Stimulated activated effector memory CD8-positive, alpha-beta T cell treated with anti-CD3 and anti-CD28 coated beads, Interleukin-12 subunit alpha, Interleukin-12 subunit beta, amount 100 ng/mL, for 72 hours (primary cell): Measurements from ENCODE around the gene MBD2.

Experiments used
- ATAC-seq: fragments of 150-1000 bp; cut with Tn5 transposase; 2 replicates; pipeline ENCODE4 v1.10.0; 2021
- DNase-seq, 2 donors: peaks; one replicate each; pipeline ENCODE4 v3.0.0; 2021 to 2022; ENCODE audit warnings: low spot score in 2 of 2
- H3K27ac Mint-ChIP-seq: one replicate; pipeline ENCODE4 v1.8.0; 2022; ENCODE audit warnings: mild to moderate bottlenecking, mixed read lengths
- H3K36me3 Mint-ChIP-seq: one replicate; pipeline ENCODE4 v1.8.0; 2022; ENCODE audit warnings: mild to moderate bottlenecking, mixed read lengths
- H3K4me1 Mint-ChIP-seq: one replicate; pipeline ENCODE4 v1.8.0; 2022; ENCODE audit warnings: mixed read lengths
- H3K4me3 Mint-ChIP-seq: one replicate; pipeline ENCODE4 v1.8.0; 2022; ENCODE audit warnings: mild to moderate bottlenecking, mixed read lengths
- H3K9me3 Mint-ChIP-seq: one replicate; pipeline ENCODE4 v1.8.0; 2022; ENCODE audit warnings: mixed read lengths

MBD2 gene

GRCh38 chr18:54242327-54242726 lies 17.9 kb upstream of the MBD2 start:
- no peak overlapping the region for H3K4me3 Mint-ChIP-seq
- no peaks in the 10 kb centered on the region for H3K9me3 Mint-ChIP-seq
- ATAC-seq, result peak; percentile 32

DNA sequence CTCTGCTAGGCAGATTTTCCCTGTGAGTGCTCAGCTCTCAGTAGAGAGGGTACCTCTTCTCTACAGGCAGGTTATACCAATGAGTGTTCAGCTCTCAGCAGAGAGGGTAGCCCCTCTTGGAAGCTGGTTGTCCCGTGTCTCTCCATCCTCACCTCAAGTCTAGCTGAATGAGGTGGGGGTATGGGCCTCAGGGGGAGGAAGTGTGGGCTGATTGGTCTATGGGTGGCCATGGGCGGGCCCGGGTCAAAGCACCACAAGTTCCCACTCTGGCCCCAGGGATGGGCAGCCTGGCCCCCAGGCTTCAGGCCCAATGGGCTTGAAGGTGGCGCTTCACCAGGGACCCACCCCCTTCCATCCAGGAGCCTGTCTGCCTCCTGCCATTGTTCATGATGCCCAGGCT lies 17.0 kb upstream of the MBD2 start:
- Mint-ChIP-seq H3K27ac (no peak overlapping the region), H3K4me3 (no peak overlapping the region), H3K36me3 (no peaks in the 10 kb centered on the region), H3K9me3 (no peaks in the 10 kb centered on the region), H3K4me1 (no peaks in the 10 kb centered on the region)
- ATAC-seq (no peak), DNase-seq (no peak)

More at GRCh38 chr18:54242327-54242726, 17.9 kb upstream of the MBD2 start:
- no peaks in the 10 kb centered on the region for H3K36me3 Mint-ChIP-seq
- no peak for DNase-seq
- no peaks in the 10 kb centered on the region for H3K4me1 Mint-ChIP-seq
- H3K27ac Mint-ChIP-seq, result no peak overlapping the region

DNA sequence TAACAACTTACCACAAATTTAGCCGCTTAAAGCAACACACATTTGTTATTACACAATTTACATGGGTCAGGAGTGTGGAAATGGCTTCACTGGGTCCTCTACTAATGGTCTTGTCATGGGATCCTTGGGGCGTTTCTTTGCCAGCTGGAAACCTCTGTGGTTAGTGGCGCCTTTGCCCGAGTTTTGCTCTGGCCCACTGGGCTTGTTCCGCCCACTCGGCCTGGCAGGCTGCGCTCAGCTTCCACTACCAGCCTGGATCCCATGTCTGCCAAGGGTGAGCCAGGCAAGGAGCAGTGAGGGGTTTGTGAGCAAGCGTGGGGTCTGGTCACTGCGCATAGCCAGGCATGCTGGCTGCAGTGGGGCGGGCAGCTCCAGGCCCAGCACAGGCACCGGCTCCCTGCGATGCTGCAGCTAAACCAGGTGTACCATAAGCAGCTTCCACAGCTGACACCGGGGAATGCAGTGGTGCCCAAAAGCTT lies 16.2 kb upstream of the MBD2 start:
- Mint-ChIP-seq H3K27ac (no peak overlapping the region), H3K4me3 (no peak overlapping the region), H3K4me1 (no peaks in the 10 kb centered on the region), H3K9me3 (no peaks in the 10 kb centered on the region), H3K36me3 (no peaks in the 10 kb centered on the region)
- no peak for DNase-seq
- peak; percentile 21 for ATAC-seq

DNA sequence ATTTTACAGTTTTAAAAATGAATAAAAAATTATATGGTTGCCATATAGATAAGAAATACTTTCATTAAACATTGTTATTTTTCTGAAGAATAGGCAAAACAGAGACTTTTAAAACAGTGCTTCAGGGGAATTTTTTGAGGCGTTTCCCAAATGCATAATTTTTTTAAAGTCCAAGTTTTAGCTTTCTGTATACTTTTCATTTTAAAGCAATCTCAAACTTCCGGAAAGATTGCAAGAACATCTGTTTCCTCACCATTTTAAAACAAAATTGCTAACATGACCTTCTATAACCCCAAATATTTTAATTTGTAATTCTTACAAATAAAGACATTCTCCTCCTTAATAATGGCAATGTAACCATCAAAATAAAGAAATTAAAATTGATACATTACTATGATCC lies 15.1 kb upstream of the MBD2 start:
- Mint-ChIP-seq H3K4me3 (no peak overlapping the region), H3K27ac (no peak overlapping the region)

DNA sequence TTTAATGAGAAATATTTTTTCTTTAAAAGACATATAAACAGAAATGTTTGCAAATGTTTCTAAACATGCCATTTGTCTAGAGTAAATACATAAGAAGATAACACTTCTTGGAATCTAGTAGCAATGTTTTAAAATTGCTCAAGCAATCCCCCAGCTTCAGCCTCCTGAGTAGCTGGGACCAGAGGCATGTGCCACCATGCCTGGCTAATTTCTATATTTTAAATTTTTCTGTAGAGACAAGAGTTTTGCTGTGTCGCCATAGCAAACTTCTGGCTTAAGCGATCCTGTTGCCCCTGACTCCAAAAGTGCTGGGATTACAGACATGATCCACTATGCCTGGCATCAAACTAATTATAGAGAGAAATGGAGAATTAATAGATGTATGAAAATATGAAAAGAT lies 14.6 kb upstream of the MBD2 start:
- Mint-ChIP-seq H3K9me3 (no peaks in the 10 kb centered on the region), H3K36me3 (no peaks in the 10 kb centered on the region), H3K27ac (no peak overlapping the region), H3K4me3 (no peak overlapping the region), H3K4me1 (no peaks in the 10 kb centered on the region)
- DNase-seq, result no peak
- no peak for ATAC-seq

More for the DNA sequence above, 15.1 kb upstream of the MBD2 start:
- Mint-ChIP-seq H3K9me3 (no peaks in the 10 kb centered on the region), H3K4me1 (no peaks in the 10 kb centered on the region), H3K36me3 (no peaks in the 10 kb centered on the region)
- ATAC-seq (no peak), DNase-seq (no peak)

GRCh38 chr18:54238173-54238936 lies 13.9 kb upstream of the MBD2 start:
- Mint-ChIP-seq H3K9me3 (no peaks in the 10 kb centered on the region), H3K36me3 (no peaks in the 10 kb centered on the region), H3K4me3 (no peak overlapping the region), H3K4me1 (no peaks in the 10 kb centered on the region), H3K27ac (no peak overlapping the region)
- ATAC-seq, result no peak
- DNase-seq, result no peak

DNA sequence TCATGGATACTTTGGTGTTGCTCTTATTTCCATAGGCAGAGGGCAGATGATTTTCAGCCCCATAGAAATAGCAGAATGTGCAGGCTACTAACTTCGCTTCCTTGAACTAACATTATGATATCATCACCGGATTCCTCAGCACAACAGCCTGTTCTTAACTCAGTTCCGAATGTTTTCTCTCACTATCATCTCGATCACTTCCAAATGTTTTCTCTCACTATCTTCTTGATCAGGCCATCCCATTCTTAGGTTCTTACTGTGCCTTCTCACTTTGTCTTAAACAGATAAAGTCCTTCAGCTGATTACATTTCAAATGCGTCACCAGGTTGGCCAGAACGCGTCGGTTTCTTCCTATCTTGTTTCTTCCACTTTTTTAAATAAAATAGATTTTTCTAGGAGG lies 11.4 kb upstream of the MBD2 start:
- no peaks in the 10 kb centered on the region for H3K4me1 Mint-ChIP-seq
- H3K36me3 Mint-ChIP-seq, result no peaks in the 10 kb centered on the region
- ATAC-seq, result no peak
- no peak overlapping the region for H3K4me3 Mint-ChIP-seq
- no peak for DNase-seq
- no peak overlapping the region for H3K27ac Mint-ChIP-seq
- H3K9me3 Mint-ChIP-seq, result no peaks in the 10 kb centered on the region

GRCh38 chr18:54233747-54234146 lies 9.3 kb upstream of the MBD2 start:
- no peak for DNase-seq
- Mint-ChIP-seq H3K4me3 (no peak overlapping the region), H3K27ac (no peak overlapping the region), H3K4me1 (no peaks in the 10 kb centered on the region), H3K9me3 (no peaks in the 10 kb centered on the region), H3K36me3 (no peaks in the 10 kb centered on the region)
- ATAC-seq, result no peak

- H3K9me3 Mint-ChIP-seq, result no peaks in the 10 kb centered on the region
- no peak for DNase-seq
- ATAC-seq, result no peak
- H3K36me3 Mint-ChIP-seq, result no peaks in the 10 kb centered on the region
- H3K4me1 Mint-ChIP-seq, result no peaks in the 10 kb centered on the region
- no peak overlapping the region for H3K27ac Mint-ChIP-seq
- H3K4me3 Mint-ChIP-seq, result no peak overlapping the region
These were observed 8.8 kb upstream of the MBD2 start for GRCh38 chr18:54233228-54233625.

DNA sequence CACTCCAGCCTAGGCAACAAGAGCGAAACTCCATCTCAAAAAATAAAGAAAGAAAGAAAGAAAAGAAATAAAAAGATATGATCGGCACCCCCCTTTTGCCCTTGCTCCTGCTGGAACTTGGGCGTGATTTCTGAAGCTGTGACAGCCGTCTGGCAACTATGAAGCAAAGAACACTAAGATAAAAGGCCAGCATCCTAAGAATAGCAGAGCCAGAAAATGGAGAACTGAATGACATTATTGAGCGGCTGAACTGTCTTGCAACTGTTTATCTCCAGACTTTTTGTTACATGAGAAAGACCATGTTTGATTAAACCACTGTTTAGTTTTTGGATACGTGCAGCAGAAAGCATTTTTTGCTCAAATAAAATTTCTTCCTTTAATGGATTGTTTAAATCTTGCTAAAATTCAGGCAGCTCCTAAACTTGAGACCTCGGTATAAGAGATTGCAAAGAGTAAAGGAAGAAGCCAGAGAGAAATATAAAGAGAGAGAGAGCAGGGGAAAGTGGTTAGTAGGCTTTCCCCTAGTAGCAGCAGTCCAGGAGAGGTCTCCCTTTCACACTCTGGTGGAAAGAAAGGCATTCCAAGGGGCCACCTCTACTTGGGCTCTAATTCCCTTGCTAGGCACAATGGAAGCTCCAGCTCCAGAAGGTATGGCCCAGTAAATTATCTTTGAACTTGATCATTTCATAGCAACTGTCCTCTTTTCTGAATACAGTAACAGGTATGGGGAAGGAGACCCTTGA lies 8.2 kb upstream of the MBD2 start:
- ATAC-seq (no peak), DNase-seq (no peak)
- Mint-ChIP-seq H3K4me1 (no peaks in the 10 kb centered on the region), H3K9me3 (no peaks in the 10 kb centered on the region), H3K36me3 (no peaks in the 10 kb centered on the region), H3K27ac (no peak overlapping the region), H3K4me3 (no peak overlapping the region)

DNA sequence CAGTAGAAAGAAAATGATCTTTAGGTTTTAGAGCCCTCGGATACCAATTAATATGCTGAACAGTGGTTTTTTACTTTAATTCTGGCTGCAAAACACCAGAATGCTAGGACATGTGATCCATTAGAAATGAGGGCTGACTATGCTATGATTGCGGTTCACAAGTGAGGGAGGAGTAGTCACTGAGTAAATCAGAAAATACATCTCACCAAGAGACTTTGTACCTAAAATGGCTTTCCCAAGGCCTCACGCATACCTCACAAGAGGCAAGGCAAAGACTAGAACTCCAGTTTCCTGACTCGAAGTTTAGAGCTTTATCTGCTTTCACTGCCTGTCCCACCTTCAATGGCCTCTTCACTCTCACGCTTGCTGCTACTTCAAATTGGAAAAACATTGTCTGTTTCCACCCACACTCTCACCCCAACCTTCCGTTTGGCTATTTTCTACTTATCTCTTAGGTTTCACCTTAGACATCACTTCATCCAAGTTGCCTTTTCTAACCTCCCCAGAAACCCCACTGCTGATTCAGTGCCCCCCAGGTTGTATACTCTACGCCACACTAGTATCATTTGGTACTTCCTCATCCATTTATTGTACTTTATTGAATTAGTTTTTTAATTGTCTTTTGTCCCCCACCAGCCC lies 5.1 kb upstream of the MBD2 start:
- DNase-seq, result no peak
- H3K9me3 Mint-ChIP-seq, result no peaks in the 10 kb centered on the region
- H3K4me1 Mint-ChIP-seq, result no peaks in the 10 kb centered on the region
- H3K36me3 Mint-ChIP-seq, result peaks cover 4% of the 10 kb centered on the region
- H3K27ac Mint-ChIP-seq, result peak overlapping the region; percentile 27
- H3K4me3 Mint-ChIP-seq, result no peak overlapping the region
- peak; percentile 83 for ATAC-seq

- Mint-ChIP-seq H3K9me3 (no peaks in the 10 kb centered on the region), H3K27ac (no peak overlapping the region), H3K36me3 (peaks cover 14% of the 10 kb centered on the region), H3K4me3 (no peak overlapping the region), H3K4me1 (peaks cover 4% of the 10 kb centered on the region)
- DNase-seq (no peak), ATAC-seq (no peak)
These were observed 3.9 kb upstream of the MBD2 start for GRCh38 chr18:54228364-54228763.

DNA sequence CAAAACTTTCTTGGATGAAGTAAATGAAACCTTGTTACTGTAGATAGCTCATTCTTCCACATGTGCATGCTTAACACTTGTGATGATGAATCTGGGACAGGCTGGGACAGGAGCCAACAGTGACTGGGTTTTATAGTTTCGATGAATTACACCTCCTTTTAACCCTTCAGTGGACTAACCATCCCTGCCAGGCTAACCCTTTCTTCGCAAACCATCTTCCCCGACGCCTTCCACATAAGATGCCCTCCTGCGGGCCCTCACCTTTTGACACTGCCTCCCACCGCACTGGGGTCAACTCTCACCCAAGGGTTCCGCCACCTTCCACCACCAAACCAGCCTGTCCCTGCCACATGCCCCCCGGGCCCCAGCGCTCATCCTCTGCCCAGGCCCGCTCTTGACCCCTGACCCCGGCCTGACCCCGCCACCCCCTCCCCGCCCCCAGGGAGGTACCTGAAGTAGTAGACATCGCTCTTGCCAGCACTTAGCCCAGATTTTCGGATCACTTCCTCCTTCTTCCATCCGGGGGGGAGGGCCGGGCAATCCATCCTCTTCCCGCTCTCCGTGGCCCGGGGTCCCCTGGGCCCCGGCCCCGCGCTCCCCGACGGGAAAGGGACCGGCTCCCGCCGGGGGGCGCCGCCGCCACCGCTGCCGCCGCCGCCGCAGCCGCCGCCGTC lies 764 bp downstream of the MBD2 start:
- peaks cover 45% of the 10 kb centered on the region for H3K4me1 Mint-ChIP-seq
- DNase-seq (peak; percentile 24 to 81), ATAC-seq (peak; percentile 70)
- H3K36me3 Mint-ChIP-seq, result peaks cover 45% of the 10 kb centered on the region
- peak overlapping the region; percentile 98 for H3K27ac Mint-ChIP-seq
- H3K9me3 Mint-ChIP-seq, result no peaks in the 10 kb centered on the region
- H3K4me3 Mint-ChIP-seq, result peak overlapping the region; percentile 88

- Mint-ChIP-seq H3K36me3 (peaks cover 45% of the 10 kb centered on the region), H3K9me3 (no peaks in the 10 kb centered on the region), H3K4me3 (peak overlapping the region; percentile 88), H3K27ac (peak overlapping the region; percentile 98), H3K4me1 (peaks cover 49% of the 10 kb centered on the region)
- peak in 1 of 2 donors; percentile 62 for DNase-seq
- ATAC-seq, result peak; percentile 58
These were observed 1.4 kb downstream of the MBD2 start for GRCh38 chr18:54222922-54223567.

DNA sequence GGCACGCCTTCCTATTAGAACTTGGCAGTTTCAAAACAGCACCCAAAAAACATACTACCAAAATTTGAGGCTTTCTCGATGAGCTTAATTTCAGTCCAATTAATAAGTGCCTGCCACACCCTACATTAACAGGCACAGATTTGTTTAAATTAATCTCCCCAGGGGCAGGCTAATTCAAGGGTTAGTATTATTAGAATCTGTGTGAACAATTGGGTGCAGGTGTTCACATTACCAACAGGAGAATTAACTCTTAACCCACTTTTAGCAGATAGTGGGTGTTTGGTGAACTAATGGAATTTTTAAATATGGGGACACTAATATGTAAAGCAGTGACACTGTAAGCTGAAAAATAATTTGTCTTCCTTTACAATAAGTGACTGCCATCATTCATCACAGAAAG lies 4.1 kb downstream of the MBD2 start:
- ATAC-seq (no peak), DNase-seq (no peak)
- Mint-ChIP-seq H3K9me3 (no peaks in the 10 kb centered on the region), H3K36me3 (peaks cover 51% of the 10 kb centered on the region), H3K4me3 (peak overlapping the region; percentile 88), H3K27ac (peak overlapping the region; percentile 6), H3K4me1 (peaks cover 59% of the 10 kb centered on the region)
